H1 (cell line): ENCODE data around the gene TMED10. TPM values are rescaled to one million over a fixed set of nuclear protein-coding genes. Genes with fewer than 3 reads are reported as not detected.

ENCODE experiments used
- KDM4A ChIP-seq: IDR thresholded peaks from one replicate; pipeline ENCODE4 v1.7.1; 2012; ENCODE audit warnings: low read depth, mild to moderate bottlenecking, moderate library complexity, low read length, inconsistent platforms; ENCODE audit not compliant: severe bottlenecking
- KDM5A ChIP-seq: fragments of 200-600 bp; IDR thresholded peaks from 2 replicates; pipeline ENCODE4 v1.7.1; 2012; ENCODE audit warnings: mild to moderate bottlenecking, low read length, inconsistent platforms, mixed read lengths
- POLR2A ChIP-seq, 2 experiments: IDR thresholded peaks; 1 replicate in 1 of 2; 2 replicates in 1 of 2; pipeline ENCODE4 v1.6.1; 2011; ENCODE audit warnings: low read depth in 2 of 2, low read length in 2 of 2, mild to moderate bottlenecking in 2 of 2; ENCODE audit errors: control extremely low read depth in 1 of 2
- RAD21 ChIP-seq, 2 experiments: IDR thresholded peaks in 1 of 2; conservative IDR thresholded peaks in 1 of 2; 2 replicates each; pipeline ENCODE4 v1.6.1; 2011; ENCODE audit warnings: low read depth in 2 of 2, low read length in 2 of 2, improper control_type of control experiment in 1 of 2, inconsistent platforms in 1 of 2, mild to moderate bottlenecking in 1 of 2, moderate library complexity in 1 of 2
- SIRT6 ChIP-seq: IDR thresholded peaks from one replicate; pipeline ENCODE4 v1.7.1; 2012; ENCODE audit warnings: low read length, inconsistent platforms
- SRF ChIP-seq: IDR thresholded peaks from 2 replicates; pipeline ENCODE4 v1.6.1; 2011; ENCODE audit warnings: mild to moderate bottlenecking, low read depth, low read length, moderate library complexity
- TEAD4 ChIP-seq: IDR thresholded peaks from 2 replicates; pipeline ENCODE4 v1.6.1; 2012; ENCODE audit warnings: low read depth, low read length, inconsistent platforms, mixed read lengths
- YY1 ChIP-seq: IDR thresholded peaks from 2 replicates; pipeline ENCODE4 v1.6.1; 2011; ENCODE audit warnings: low read depth, mild to moderate bottlenecking, low read length
- polyA plus RNA-seq, 7 experiments: library from polyadenylated mRNA; depleted of rRNA in 3 of 7; stranded (reverse) in 5 of 7; unstranded in 2 of 7; fragments of >200 nt in 5 of 7; fragments of 200-250 nt in 2 of 7; gene quantifications; 1 replicate in 5 of 7; 2 replicates in 1 of 7; 4 replicates in 1 of 7; pipeline versions ENCODE4 v1.2.1 to v1.2.3, GENCODE V29; 2011 to 2013; ENCODE audit warnings: missing spikeins in 2 of 7, mixed read lengths in 2 of 7
- total RNA-seq: library from RNA; stranded (reverse); fragmentation: NEBNext Ultra II Directional; extraction: Animal tissue kit (Norgen Biotek cat#: 25700); gene quantifications from 2 replicates; pipeline ENCODE4 v1.2.1, GENCODE V29; 2021
- TF ChIP-seq, protein P1 (sequence below): fragments of 300-600 bp; sonication (generic); IDR thresholded peaks from 2 replicates; pipeline ENCODE4 v1.7.1; 2012; ENCODE audit warnings: low read length, moderate library complexity, mild to moderate bottlenecking, inconsistent platforms; ENCODE audit not compliant: insufficient replicate concordance
- TF ChIP-seq, protein P2 (sequence below), 3 experiments: IDR thresholded peaks; 1 replicate in 2 of 3; 2 replicates in 1 of 3; pipeline versions ENCODE4 v1.5.1 to v1.6.1; 2011; ENCODE audit warnings: low read length in 3 of 3, mild to moderate bottlenecking in 3 of 3, inconsistent platforms in 2 of 3, low read depth in 1 of 3, moderate library complexity in 1 of 3; ENCODE audit not compliant: insufficient read depth in 1 of 3; ENCODE audit errors: control extremely low read depth in 1 of 3

The TMED10 gene
- total and polyA plus RNA-seq, 2 of the 8 experiments (the other 6 are each of a cell fraction or from before 2014, with no cell fraction given) = 218 to 250 TPM

DNA sequence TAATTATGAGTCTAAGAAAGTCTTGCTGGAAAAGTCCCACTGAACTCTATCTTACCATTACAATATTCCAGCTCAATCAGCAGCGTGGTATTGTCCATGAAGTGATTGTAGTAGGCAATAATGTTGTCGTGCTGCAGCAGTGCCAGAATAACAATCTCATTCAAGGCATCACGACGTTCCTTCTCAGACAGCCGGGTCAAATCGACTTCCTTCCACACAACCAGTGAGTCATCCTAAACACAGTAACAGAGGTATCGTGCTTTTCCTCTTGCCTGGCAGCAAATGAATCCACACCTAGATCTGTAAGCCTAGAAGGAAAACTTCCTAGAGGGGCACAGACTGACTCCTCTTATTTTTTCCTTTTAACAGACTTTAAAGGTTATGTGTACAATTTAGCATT lies 52.4 kb downstream of the TMED10 start (continued):
- TF ChIP-seq, protein P1, sequence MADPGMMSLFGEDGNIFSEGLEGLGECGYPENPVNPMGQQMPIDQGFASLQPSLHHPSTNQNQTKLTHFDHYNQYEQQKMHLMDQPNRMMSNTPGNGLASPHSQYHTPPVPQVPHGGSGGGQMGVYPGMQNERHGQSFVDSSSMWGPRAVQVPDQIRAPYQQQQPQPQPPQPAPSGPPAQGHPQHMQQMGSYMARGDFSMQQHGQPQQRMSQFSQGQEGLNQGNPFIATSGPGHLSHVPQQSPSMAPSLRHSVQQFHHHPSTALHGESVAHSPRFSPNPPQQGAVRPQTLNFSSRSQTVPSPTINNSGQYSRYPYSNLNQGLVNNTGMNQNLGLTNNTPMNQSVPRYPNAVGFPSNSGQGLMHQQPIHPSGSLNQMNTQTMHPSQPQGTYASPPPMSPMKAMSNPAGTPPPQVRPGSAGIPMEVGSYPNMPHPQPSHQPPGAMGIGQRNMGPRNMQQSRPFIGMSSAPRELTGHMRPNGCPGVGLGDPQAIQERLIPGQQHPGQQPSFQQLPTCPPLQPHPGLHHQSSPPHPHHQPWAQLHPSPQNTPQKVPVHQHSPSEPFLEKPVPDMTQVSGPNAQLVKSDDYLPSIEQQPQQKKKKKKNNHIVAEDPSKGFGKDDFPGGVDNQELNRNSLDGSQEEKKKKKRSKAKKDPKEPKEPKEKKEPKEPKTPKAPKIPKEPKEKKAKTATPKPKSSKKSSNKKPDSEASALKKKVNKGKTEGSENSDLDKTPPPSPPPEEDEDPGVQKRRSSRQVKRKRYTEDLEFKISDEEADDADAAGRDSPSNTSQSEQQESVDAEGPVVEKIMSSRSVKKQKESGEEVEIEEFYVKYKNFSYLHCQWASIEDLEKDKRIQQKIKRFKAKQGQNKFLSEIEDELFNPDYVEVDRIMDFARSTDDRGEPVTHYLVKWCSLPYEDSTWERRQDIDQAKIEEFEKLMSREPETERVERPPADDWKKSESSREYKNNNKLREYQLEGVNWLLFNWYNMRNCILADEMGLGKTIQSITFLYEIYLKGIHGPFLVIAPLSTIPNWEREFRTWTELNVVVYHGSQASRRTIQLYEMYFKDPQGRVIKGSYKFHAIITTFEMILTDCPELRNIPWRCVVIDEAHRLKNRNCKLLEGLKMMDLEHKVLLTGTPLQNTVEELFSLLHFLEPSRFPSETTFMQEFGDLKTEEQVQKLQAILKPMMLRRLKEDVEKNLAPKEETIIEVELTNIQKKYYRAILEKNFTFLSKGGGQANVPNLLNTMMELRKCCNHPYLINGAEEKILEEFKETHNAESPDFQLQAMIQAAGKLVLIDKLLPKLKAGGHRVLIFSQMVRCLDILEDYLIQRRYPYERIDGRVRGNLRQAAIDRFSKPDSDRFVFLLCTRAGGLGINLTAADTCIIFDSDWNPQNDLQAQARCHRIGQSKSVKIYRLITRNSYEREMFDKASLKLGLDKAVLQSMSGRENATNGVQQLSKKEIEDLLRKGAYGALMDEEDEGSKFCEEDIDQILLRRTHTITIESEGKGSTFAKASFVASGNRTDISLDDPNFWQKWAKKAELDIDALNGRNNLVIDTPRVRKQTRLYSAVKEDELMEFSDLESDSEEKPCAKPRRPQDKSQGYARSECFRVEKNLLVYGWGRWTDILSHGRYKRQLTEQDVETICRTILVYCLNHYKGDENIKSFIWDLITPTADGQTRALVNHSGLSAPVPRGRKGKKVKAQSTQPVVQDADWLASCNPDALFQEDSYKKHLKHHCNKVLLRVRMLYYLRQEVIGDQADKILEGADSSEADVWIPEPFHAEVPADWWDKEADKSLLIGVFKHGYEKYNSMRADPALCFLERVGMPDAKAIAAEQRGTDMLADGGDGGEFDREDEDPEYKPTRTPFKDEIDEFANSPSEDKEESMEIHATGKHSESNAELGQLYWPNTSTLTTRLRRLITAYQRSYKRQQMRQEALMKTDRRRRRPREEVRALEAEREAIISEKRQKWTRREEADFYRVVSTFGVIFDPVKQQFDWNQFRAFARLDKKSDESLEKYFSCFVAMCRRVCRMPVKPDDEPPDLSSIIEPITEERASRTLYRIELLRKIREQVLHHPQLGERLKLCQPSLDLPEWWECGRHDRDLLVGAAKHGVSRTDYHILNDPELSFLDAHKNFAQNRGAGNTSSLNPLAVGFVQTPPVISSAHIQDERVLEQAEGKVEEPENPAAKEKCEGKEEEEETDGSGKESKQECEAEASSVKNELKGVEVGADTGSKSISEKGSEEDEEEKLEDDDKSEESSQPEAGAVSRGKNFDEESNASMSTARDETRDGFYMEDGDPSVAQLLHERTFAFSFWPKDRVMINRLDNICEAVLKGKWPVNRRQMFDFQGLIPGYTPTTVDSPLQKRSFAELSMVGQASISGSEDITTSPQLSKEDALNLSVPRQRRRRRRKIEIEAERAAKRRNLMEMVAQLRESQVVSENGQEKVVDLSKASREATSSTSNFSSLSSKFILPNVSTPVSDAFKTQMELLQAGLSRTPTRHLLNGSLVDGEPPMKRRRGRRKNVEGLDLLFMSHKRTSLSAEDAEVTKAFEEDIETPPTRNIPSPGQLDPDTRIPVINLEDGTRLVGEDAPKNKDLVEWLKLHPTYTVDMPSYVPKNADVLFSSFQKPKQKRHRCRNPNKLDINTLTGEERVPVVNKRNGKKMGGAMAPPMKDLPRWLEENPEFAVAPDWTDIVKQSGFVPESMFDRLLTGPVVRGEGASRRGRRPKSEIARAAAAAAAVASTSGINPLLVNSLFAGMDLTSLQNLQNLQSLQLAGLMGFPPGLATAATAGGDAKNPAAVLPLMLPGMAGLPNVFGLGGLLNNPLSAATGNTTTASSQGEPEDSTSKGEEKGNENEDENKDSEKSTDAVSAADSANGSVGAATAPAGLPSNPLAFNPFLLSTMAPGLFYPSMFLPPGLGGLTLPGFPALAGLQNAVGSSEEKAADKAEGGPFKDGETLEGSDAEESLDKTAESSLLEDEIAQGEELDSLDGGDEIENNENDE = no peak
- no peak for TF ChIP-seq POLR2A (IDR thresholded peaks at IDR 0.05; ENCODE audit: control extremely low read depth in 1 of 2, low read depth in 2 of 2, low read length in 2 of 2)
- TF ChIP-seq SIRT6 = no peak
- no peak for TF ChIP-seq TEAD4
- no peak for TF ChIP-seq KDM4A
- TF ChIP-seq, protein P2, sequence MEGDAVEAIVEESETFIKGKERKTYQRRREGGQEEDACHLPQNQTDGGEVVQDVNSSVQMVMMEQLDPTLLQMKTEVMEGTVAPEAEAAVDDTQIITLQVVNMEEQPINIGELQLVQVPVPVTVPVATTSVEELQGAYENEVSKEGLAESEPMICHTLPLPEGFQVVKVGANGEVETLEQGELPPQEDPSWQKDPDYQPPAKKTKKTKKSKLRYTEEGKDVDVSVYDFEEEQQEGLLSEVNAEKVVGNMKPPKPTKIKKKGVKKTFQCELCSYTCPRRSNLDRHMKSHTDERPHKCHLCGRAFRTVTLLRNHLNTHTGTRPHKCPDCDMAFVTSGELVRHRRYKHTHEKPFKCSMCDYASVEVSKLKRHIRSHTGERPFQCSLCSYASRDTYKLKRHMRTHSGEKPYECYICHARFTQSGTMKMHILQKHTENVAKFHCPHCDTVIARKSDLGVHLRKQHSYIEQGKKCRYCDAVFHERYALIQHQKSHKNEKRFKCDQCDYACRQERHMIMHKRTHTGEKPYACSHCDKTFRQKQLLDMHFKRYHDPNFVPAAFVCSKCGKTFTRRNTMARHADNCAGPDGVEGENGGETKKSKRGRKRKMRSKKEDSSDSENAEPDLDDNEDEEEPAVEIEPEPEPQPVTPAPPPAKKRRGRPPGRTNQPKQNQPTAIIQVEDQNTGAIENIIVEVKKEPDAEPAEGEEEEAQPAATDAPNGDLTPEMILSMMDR (IDR thresholded peaks at IDR 0.05; ENCODE audit: control extremely low read depth in 1 of 3, insufficient read depth in 1 of 3, low read depth in 1 of 3, low read length in 3 of 3) = no peak
- no peak for TF ChIP-seq YY1
- no peak for TF ChIP-seq RAD21 (IDR thresholded peaks at IDR 0.05 in 1 of 2, conservative IDR thresholded peaks at IDR 0.05 in 1 of 2; ENCODE audit: low read depth in 2 of 2, low read length in 2 of 2)
- TF ChIP-seq SRF = no peak
- no peak for TF ChIP-seq KDM5A
